ENCODE data around the gene USP44. TPM values are rescaled to one million over a fixed set of nuclear protein-coding genes. Genes with fewer than 3 reads are reported as not detected.

Gene USP44
- total and polyA plus RNA-seq, 12 donors: 0.69 to 3.0 (median 1.3) TPM

GRCh38 chr12:95538656-95539055 is 12.6 kb downstream of the USP44 start:
- no peaks in the 10 kb centered on the region for H3K36me3 ChIP-seq (replicated peaks in 1 of 2)
- TF ChIP-seq POLR2A (IDR thresholded peaks at IDR 0.05): no peak
- TF ChIP-seq, protein P1, sequence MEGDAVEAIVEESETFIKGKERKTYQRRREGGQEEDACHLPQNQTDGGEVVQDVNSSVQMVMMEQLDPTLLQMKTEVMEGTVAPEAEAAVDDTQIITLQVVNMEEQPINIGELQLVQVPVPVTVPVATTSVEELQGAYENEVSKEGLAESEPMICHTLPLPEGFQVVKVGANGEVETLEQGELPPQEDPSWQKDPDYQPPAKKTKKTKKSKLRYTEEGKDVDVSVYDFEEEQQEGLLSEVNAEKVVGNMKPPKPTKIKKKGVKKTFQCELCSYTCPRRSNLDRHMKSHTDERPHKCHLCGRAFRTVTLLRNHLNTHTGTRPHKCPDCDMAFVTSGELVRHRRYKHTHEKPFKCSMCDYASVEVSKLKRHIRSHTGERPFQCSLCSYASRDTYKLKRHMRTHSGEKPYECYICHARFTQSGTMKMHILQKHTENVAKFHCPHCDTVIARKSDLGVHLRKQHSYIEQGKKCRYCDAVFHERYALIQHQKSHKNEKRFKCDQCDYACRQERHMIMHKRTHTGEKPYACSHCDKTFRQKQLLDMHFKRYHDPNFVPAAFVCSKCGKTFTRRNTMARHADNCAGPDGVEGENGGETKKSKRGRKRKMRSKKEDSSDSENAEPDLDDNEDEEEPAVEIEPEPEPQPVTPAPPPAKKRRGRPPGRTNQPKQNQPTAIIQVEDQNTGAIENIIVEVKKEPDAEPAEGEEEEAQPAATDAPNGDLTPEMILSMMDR (IDR thresholded peaks at IDR 0.05): no peak
- H3K9me3 ChIP-seq (replicated peaks in 1 of 3): no peaks in the 10 kb centered on the region
- H3K4me3 ChIP-seq: no peak overlapping the region
- no peaks in the 10 kb centered on the region for H3K27me3 ChIP-seq
- WGBS, 4 donors: 64 to 86% (median 74%) methylated on average over 5 of the region's 5 CpGs
- no peaks in the 10 kb centered on the region for H3K4me1 ChIP-seq (replicated peaks in 1 of 2)
- H3K27ac ChIP-seq: no peak overlapping the region
- intact Hi-C loops (cut with DNase I): loop anchor here (10.0 kb wide), 1 partner anchor 424 kb away; no protein-coding TSS in a partner anchor
- DNase-seq: no peak

GRCh38 chr12:95538006-95538405 is 13.3 kb downstream of the USP44 start:
- Histone ChIP-seq H3K36me3 (replicated peaks in 1 of 2) (no peaks in the 10 kb centered on the region), H3K4me1 (replicated peaks in 1 of 2) (no peaks in the 10 kb centered on the region), H3K9me3 (replicated peaks in 1 of 3) (no peaks in the 10 kb centered on the region), H3K4me3 (no peak overlapping the region), H3K27ac (no peak overlapping the region), H3K27me3 (no peaks in the 10 kb centered on the region)
- intact Hi-C loops (cut with DNase I): loop anchor here (10.0 kb wide), 1 partner anchor 423 kb away; no protein-coding TSS in a partner anchor
- TF ChIP-seq POLR2A (IDR thresholded peaks at IDR 0.05): no peak
- TF ChIP-seq, protein P1 (IDR thresholded peaks at IDR 0.05): no peak
- WGBS, 4 donors: 61 to 86% (median 77%) methylated on average over 4 of the region's 4 CpGs
- no peak for DNase-seq

GRCh38 chr12:95533985-95534384 is 17.3 kb downstream of the USP44 start:
- no peaks in the 10 kb centered on the region for H3K27me3 ChIP-seq
- no peaks in the 10 kb centered on the region for H3K4me1 ChIP-seq (replicated peaks in 1 of 2)
- H3K27ac ChIP-seq: no peak overlapping the region
- WGBS, 4 donors: 53 to 66% (median 58%) methylated on average over 4 of the region's 4 CpGs
- H3K9me3 ChIP-seq (replicated peaks in 1 of 3): no peaks in the 10 kb centered on the region
- no peaks in the 10 kb centered on the region for H3K36me3 ChIP-seq (replicated peaks in 1 of 2)
- intact Hi-C loops (cut with DNase I): loop anchor here (10.0 kb wide), 1 partner anchor 419 kb away; no protein-coding TSS in a partner anchor
- TF ChIP-seq, protein P1 (IDR thresholded peaks at IDR 0.05): no peak
- no peak for TF ChIP-seq POLR2A (IDR thresholded peaks at IDR 0.05)
- no peak overlapping the region for H3K4me3 ChIP-seq
- no peak for DNase-seq

DNA sequence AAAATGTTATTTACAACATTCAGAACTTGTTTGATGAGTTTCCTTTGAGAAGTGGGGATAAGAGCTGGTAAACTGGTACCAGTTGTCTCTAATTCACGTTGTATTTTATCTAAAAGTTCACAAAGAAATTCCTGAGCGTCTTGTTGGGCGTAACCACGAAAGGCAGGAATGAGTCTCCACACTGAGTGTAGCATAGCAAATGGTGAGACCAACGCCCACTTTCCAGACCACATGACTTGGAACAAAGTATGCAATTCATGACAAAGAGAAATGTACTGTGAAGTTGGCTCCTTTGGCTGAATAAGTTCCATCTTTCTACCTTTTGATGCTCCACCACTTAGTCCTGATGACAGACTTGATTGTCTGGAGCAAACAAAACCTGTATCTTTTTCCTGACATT is 18.4 kb downstream of the USP44 start:
- Histone ChIP-seq H3K4me1 (replicated peaks in 1 of 2) (no peaks in the 10 kb centered on the region), H3K4me3 (no peak overlapping the region), H3K36me3 (replicated peaks in 1 of 2) (no peaks in the 10 kb centered on the region), H3K9me3 (replicated peaks in 1 of 3) (no peaks in the 10 kb centered on the region), H3K27me3 (no peaks in the 10 kb centered on the region), H3K27ac (no peak overlapping the region)
- DNase-seq: no peak
- no peak for TF ChIP-seq POLR2A (IDR thresholded peaks at IDR 0.05)
- TF ChIP-seq, protein P1 (IDR thresholded peaks at IDR 0.05): no peak
- 80 to 89% (median 82%) methylated on average over 5 of the region's 5 CpGs for WGBS, 4 donors
- intact Hi-C loops (cut with DNase I): loop anchor here (10.0 kb wide), 1 partner anchor 418 kb away; no protein-coding TSS in a partner anchor

Measured in adrenal gland (tissue), 12 donors.